Chondrocyte (in vitro differentiated cells): ENCODE data around the gene DAB2. TPM values are rescaled to one million over a fixed set of nuclear protein-coding genes. Genes with fewer than 3 reads are reported as not detected.

Experiments
- DNase-seq: peaks from one replicate; pipeline ENCODE4 v3.0.0; 2021; ENCODE audit warnings: mixed read lengths, low spot score
- H3K27ac Mint-ChIP-seq: one replicate; pipeline ENCODE4 v1.8.0; 2021; ENCODE audit warnings: mild to moderate bottlenecking, moderate library complexity, mixed read lengths; ENCODE audit not compliant: unreplicated experiment
- H3K27me3 Mint-ChIP-seq: 2 replicates; pipeline ENCODE4 v1.8.0; 2021; ENCODE audit warnings: low read depth, mixed read lengths
- H3K36me3 Mint-ChIP-seq: 2 replicates; pipeline ENCODE4 v1.8.0; 2021; ENCODE audit warnings: low read depth, mixed read lengths
- H3K4me1 Mint-ChIP-seq: 2 replicates; pipeline ENCODE4 v1.8.0; 2021; ENCODE audit warnings: low read depth, mild to moderate bottlenecking, mixed read lengths
- H3K4me3 Mint-ChIP-seq: one replicate; pipeline ENCODE4 v1.8.0; 2021; ENCODE audit warnings: mild to moderate bottlenecking, moderate library complexity, mixed read lengths; ENCODE audit not compliant: unreplicated experiment
- H3K9me3 Mint-ChIP-seq: 2 replicates; pipeline ENCODE4 v1.8.0; 2021; ENCODE audit warnings: low read depth, mixed read lengths
- CTCF ChIP-seq: fragments of 200-600 bp; sonication (generic); IDR thresholded peaks from 2 replicates; pipeline ENCODE4 v1.5.0; 2021; ENCODE audit warnings: antibody characterized with exemption, mild to moderate bottlenecking, moderate library complexity
- total RNA-seq: library from RNA; stranded (reverse); gene quantifications from 3 replicates; pipeline ENCODE4 v1.2.1, GENCODE V29; 2021

The DAB2 gene
- total RNA-seq, 1 donor from 2014 or later, result 82.7 TPM

- Mint-ChIP-seq H3K4me1 (peaks cover 83% of the 10 kb centered on the region), H3K9me3 (no peaks in the 10 kb centered on the region), H3K4me3 (no peak overlapping the region), H3K36me3 (peaks cover 6% of the 10 kb centered on the region), H3K27ac (no peak overlapping the region), H3K27me3 (no peaks in the 10 kb centered on the region)
- DNase-seq, result no peak
- no peak for TF ChIP-seq CTCF
These were observed 6.8 kb downstream of the DAB2 start for GRCh38 chr5:39417979-39418378.

GRCh38 chr5:39415201-39415600, 9.6 kb downstream of the DAB2 start:
- no peak overlapping the region for H3K27ac Mint-ChIP-seq
- peaks cover 6% of the 10 kb centered on the region for H3K36me3 Mint-ChIP-seq
- DNase-seq, result no peak
- no peak for TF ChIP-seq CTCF
- no peak overlapping the region for H3K4me3 Mint-ChIP-seq
- no peaks in the 10 kb centered on the region for H3K9me3 Mint-ChIP-seq
- peaks cover 82% of the 10 kb centered on the region for H3K4me1 Mint-ChIP-seq
- no peaks in the 10 kb centered on the region for H3K27me3 Mint-ChIP-seq

- Mint-ChIP-seq H3K4me1 (peaks cover 82% of the 10 kb centered on the region), H3K27me3 (no peaks in the 10 kb centered on the region), H3K36me3 (peaks cover 6% of the 10 kb centered on the region), H3K4me3 (no peak overlapping the region), H3K27ac (no peak overlapping the region), H3K9me3 (no peaks in the 10 kb centered on the region)
- no peak for DNase-seq
- TF ChIP-seq CTCF, result no peak
These were observed 10.4 kb downstream of the DAB2 start for GRCh38 chr5:39414426-39414825.

- Mint-ChIP-seq H3K4me1 (peaks cover 82% of the 10 kb centered on the region), H3K9me3 (no peaks in the 10 kb centered on the region), H3K27ac (peak overlapping the region; percentile 12), H3K27me3 (no peaks in the 10 kb centered on the region), H3K36me3 (peaks cover 6% of the 10 kb centered on the region), H3K4me3 (no peak overlapping the region)
- no peak for TF ChIP-seq CTCF
- no peak for DNase-seq
These were observed 11.0 kb downstream of the DAB2 start for GRCh38 chr5:39413771-39414170.

GRCh38 chr5:39412721-39413394, 11.9 kb downstream of the DAB2 start:
- DNase-seq, result no peak
- H3K9me3 Mint-ChIP-seq, result no peaks in the 10 kb centered on the region
- no peak overlapping the region for H3K27ac Mint-ChIP-seq
- no peaks in the 10 kb centered on the region for H3K27me3 Mint-ChIP-seq
- H3K4me3 Mint-ChIP-seq, result no peak overlapping the region
- H3K4me1 Mint-ChIP-seq, result peaks cover 84% of the 10 kb centered on the region
- TF ChIP-seq CTCF, result no peak
- H3K36me3 Mint-ChIP-seq, result peaks cover 6% of the 10 kb centered on the region
